Measurements from ENCODE around the gene BOC.
"Not testable (repeated sequence)": the region's sequence is repeated elsewhere in the genome, so short reads cannot be mapped to it uniquely, and the experiment has no call there.

BOC gene

DNA sequence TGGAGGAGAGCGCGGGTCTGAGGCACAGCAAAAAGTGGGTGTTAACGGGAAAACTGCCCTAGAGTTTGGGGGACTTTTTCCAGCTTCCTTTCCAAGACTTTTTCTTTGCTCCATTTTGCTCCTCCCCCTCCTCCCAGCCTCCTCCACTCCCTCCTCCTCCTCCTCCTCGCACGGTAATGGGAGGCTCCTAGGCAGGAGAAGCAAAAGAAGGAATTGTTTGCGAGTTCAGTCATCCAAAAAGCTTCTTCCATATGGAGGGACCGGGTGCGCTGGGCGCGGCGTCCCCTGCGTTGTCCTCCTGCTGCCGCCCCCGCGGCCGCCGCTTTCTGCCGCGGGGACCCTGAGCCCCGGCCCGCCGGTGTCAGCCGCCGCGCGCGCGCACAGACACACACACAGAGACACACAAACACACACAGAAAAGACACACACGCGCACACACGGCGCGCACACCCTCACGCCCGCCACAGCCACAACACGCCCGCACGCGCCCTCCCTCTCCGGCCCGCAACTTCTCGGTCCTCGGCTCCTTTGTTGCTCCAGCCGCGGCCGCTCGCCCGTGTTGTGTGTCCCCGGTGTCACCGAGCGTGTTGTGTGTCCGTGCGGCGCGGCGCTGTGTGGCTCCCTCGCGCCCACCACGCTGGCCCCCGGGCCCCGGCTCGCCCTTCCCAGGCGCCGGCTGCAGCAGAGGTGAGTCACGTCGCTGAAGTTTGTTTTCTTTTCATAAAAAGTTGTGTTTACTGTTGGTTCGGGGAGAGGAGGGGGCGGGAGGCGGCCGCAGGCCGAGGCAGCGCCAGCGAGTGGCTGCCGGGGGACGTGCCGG lies at the start of gene BOC:
Gene BOC, plus strand, starts transcription at position 228 of the 820 bp plus-strand sequence. CDS start 38,246 bp downstream, outside the sequence.
- DNase-seq, result no peak

GRCh38 chr3:113161661-113162060 lies 49.7 kb upstream of the BOC start:
- DNase-seq, result no peak

DNA sequence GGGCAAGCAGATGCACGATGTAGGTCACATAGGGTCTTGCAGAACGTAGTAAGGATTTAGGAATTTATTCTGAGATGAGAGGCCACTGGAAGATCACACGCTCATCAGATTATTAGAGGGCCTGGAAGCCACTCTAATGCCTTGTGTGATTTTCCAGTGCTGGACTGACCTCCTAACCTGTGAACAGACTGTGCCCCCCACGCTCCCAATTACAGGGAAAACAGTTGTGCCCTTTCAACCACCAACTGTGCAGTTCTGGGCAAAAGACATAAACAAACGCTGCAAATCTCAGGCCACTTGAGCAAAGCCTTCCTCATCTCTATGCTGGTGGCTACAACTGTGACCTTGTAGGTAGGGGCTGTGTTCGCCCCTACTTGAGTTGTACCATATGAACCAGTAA lies 48.2 kb upstream of the BOC start:
- DNase-seq, result no peak

- no peak for DNase-seq
Observed at GRCh38 chr3:113165841-113166240, 45.5 kb upstream of the BOC start.

DNA sequence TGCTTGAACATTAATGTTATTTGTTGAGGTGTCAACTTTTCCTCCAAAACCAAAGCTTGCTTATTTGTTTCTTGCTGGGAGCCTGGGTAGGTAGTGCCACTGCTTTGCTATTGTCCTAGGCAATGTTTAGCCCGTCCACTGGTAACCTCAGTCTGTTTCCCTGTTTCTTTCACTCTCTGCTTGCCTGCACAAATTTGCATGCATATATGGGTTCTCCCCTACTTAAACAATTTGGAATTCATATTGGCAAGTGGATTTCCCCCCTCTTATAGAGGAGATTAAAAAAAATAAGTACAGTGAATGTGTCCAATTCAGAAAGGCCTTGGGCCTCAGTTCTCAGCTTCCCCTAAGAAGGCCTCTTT lies 45.0 kb upstream of the BOC start:
- DNase-seq, result no peak

GRCh38 chr3:113166719-113167492 lies 44.5 kb upstream of the BOC start:
- peak in 1 of 2 experiments; percentile 21 for DNase-seq

DNA sequence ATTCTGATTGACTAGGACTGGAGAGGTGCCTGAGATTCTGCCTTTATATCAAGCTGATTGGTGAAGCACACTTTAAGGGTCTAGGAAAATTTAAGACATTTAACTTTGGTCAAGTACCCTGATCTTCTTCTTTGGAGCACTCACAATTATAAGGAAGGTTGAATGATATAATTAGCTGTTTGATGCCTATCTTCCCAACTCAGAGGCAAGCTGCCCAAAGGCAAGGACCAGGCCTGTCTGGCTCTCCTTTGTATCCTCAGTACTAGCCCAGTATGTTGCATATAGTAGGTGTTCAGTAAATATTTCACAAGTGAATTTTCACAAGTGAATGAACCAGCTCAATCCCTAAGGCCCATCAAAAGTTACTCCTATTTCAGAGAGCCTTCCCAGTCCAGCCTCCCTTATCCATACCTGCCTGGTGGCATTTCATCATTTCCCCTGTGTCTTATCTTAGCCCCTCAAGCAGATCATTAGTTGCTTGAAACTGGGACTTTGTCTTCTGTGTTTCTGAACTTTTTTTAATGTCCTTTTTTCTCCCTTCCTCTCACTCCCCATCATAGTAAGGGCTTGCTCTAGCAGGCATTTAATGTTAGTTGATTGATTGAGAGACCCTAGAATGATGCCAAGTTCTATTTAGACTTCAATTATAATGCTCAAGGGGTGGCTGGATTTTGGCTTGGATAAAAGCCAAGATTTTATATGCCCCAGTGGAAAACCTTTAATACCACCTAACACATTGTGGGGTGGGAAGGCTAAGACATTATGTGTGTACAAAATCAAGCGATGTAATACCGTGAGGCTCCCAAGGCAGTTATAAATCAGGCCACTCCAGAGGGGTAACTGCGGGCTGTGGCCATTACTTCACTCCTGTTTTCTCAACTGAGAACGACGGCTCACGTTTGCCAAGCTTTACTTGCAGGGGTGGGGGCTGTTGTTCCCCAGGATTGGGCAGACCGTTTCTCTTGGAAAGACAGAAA lies 43.2 kb upstream of the BOC start:
- DNase-seq, result peak in 1 of 2 experiments; percentile 20

DNA sequence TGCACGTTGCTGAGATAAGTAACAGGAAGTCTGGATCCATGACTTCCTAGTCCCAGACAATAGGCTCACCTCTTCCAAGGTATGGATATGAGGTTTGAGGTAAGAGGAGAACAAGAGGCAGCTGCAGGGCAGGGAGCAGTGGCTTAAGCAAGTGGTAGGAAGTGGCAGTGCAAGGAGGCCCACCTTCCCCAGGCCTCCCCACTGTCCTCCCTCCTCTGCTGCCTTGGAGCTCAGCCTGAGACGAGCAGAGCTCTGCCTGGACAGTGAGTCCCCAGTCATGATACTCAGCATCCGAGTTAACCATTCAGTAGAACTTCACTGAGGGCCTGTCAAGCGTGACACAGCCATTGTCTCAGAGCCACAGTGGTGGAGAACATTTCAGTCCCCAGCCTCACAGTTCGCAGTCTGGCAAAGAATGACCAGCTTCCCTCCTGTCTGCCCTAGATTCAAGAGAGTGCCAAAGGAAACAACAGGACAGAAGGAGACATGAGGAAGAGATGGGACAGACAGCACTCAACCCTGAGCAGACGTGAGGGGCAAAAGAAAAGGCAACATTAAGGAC lies 41.4 kb upstream of the BOC start:
- no peak for DNase-seq

- no peak for DNase-seq
Observed at GRCh38 chr3:113170771-113171170, 40.6 kb upstream of the BOC start.

GRCh38 chr3:113171675-113172300 lies 39.6 kb upstream of the BOC start:
- DNase-seq, result not testable (repeated sequence)

GRCh38 chr3:113173102-113173501 lies 38.3 kb upstream of the BOC start:
- DNase-seq, result no peak

DNA sequence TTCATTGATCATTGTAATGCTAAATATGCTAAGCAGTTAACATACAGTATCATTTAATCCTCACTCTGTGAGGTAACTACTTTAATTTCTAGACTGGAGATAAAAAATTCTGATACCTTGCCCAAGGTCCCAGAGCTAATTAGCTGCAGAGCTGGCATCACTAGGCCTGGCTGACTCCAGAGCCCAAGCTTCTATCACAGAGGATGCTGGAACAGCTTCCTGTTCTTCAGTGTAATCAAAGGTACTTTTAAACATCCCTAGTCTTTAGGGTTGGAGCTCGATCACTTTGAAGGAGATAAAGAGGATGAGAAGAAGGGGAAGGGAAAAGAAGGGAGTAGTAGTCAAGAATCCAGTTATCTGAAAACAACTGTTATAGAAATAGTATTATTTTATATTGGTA lies 37.1 kb upstream of the BOC start:
- no peak for DNase-seq

DNA sequence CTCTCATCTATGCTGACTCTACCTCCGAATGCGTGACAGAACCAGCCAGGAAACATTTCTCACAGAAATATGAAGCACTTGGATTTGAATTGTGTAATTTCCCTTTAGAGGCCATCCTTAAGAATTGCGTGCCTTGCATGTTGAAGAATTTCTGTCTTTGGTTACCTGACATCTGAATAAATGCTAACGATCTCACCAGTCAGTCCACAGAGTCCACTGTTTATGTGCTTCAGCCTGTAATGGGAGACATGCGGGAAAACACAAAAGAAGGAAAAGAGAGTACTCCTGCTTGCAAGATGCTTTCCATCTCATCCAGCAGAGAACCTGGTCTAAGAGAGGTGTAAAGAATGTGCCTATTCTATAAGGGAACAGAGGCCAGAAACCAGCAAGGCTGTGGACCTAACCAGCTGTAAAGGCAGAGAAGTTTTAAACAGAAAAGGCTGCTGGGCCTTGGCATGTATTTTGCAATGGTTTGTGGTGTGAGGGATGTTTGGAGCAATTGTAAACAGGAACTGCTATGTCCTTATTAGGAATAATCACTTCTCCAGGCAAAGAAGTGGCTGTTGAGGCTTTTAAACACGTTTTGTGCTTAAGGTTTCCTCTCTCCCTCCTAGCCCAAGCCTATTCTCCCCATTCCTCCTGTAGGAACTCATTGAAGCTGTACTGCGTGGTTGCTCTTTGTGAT lies 36.4 kb upstream of the BOC start:
- DNase-seq, result no peak

GRCh38 chr3:113177526-113177925 lies 33.8 kb upstream of the BOC start:
- DNase-seq, result no peak

- DNase-seq, result no peak
Observed at GRCh38 chr3:113179235-113179824, 32.0 kb upstream of the BOC start.

DNA sequence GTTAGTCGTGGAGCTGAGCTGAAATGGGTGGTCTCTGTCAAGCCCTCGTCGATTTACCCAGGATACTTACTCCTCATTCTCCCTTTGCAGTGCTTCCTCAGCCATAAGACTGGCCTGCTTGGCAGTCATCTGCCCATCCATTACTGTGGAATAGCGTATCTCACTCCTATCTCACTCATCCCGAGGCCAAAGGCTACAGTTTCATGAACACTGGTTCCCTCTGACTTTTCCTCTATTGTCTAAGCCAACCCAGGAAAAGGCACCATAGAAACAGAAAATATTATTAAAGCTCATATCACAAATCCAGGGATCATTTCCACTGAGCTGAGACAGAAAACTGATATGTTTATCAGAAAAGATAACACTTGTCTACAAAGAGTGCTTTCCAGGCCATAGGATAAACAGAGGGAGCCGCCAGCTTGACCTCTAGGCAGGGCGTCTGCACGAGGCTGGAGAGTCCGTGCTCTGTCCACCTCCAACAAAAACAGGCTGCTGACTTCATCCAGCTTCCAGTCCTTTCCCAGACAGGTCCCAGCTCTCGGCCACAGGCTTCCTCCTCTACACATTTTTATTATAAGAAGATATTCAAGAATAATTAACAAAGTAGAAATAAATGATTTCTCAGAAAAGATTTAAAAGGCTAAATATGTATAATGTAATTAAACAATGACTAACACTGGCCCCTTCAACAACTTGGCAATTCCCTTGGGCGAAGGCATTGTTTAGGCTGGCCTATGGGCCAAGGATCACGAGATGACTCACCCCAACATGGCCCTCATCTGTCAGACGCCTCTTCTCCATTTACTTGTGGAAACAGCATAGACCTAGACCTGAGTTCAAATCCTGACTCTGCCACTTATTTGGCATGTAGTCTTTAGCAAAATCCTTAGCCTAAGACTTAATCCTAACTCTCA lies 27.4 kb upstream of the BOC start:
- DNase-seq, result no peak

DNA sequence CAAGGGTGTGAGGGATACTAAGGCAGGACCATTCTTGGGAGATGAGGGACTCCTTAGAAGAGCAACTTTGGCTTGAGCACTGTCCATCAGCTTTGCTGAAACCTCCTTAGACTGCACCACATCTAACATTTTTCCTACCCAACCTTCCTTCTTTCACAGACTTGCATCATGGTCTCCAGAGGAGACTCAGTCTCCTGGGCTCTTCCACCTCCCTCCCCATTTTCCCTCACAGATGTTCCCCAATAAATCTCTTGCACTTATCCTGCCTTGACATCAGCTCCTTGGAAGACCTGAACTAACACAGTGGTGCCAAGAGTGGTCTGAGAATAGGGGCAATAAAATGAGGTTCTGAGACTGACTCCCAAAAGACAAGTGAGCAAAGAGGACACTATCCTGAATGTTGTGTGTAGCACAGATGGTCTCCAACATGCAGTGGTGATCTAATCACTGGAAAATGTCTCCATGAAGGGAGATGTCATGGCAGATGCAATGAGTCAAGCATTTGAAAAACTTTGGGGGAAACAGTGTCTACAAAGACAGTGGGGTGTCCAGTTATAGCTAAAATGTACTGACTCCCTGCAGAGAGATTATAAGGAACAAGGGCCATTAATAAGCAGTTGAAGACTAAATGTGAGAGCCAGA lies 26.0 kb upstream of the BOC start:
- no peak for DNase-seq

DNA sequence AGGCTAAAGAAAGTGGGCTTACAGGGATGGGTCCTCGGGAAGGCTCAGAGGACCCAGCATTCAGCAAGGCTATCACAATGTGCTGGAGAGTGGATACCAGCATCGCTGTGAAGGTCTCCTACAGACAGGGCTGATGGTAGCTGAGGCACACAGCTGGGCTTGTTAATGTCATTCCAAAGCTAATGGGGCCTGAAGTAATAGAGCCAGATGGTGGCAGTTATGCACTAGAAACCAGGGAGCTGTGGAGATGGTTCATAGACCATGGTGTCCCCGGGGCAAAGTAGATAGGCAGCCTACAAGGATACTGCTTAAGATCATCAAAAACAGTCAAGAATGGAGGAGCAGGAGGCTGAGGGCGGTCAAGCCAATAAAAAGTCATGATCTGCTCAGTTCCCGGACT lies 24.8 kb upstream of the BOC start:
- no peak for DNase-seq

DNA sequence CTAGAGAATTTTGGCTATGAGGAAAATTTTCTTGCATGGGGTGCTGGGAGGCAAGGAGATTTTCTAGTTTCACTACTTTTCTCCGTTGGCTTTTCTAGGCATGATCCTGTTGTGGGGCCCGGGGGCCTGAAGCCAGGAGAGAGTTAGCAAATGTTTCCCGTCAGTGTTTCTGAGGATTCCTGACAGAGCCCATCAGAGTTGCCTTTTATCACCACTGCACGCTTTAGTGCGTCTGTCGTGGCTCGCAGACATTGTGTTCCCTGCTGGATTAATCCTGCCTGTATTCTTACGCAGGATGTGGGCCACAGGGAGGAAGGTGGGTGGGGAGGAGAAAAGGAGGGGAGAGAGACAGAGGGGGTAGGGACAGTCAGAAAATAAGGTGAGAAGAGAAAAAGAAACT lies 18.1 kb upstream of the BOC start:
- DNase-seq, result no peak

- DNase-seq, result no peak
Observed at GRCh38 chr3:113193719-113194118, 17.6 kb upstream of the BOC start.

Data from SHP77 (cell line).